GM12878 (cell line): ENCODE data around the gene RAPH1.

Experiments used
- ESRRA ChIP-seq: IDR thresholded peaks from 2 replicates; pipeline ENCODE4 v1.6.1; 2012; ENCODE audit warnings: mild to moderate bottlenecking, low read length, improper control_type of control experiment
- MAX ChIP-seq: IDR thresholded peaks from 2 replicates; pipeline ENCODE4 v1.6.1; 2012; ENCODE audit warnings: low read depth, low read length, improper control_type of control experiment
- NFXL1 ChIP-seq: fragments of 450-650 bp; IDR thresholded peaks from 2 replicates; pipeline ENCODE4 v1.6.1; 2017; ENCODE audit warnings: antibody characterized with exemption, mild to moderate bottlenecking, borderline replicate concordance
- PAX8 ChIP-seq: fragments of 450-650 bp; IDR thresholded peaks from 2 replicates; pipeline ENCODE4 v1.6.1; 2017; ENCODE audit warnings: mild to moderate bottlenecking, moderate library complexity
- POLR2AphosphoS5 ChIP-seq: IDR thresholded peaks from 2 replicates; pipeline ENCODE4 v1.6.1; 2011; ENCODE audit warnings: mild to moderate bottlenecking, low read length, inconsistent platforms

- TF ChIP-seq ESRRA: no peak
- TF ChIP-seq PAX8: no peak
- TF ChIP-seq MAX: no peak
- no peak for TF ChIP-seq POLR2AphosphoS5
- TF ChIP-seq NFXL1: no peak
These were observed 13.8 kb upstream of the RAPH1 start for GRCh38 chr2:203548887-203549286.
